KOPT-K1 (cell line): ENCODE measurements around the gene GDPGP1.
"Not testable (repeated sequence)": the region's sequence is repeated elsewhere in the genome, so short reads cannot be mapped to it uniquely, and the experiment has no call there.

Source experiments
- H3K27ac ChIP-seq: fragments of 200-600 bp; sonication (generic); 2 replicates; pipeline ENCODE4 v1.5.1; 2016; ENCODE audit warnings: antibody characterized with exemption, mild to moderate bottlenecking, low read depth, low read length; ENCODE audit not compliant: poor library complexity, severe bottlenecking
- H3K36me3 ChIP-seq: fragments of 200-600 bp; sonication (generic); 2 replicates; pipeline ENCODE4 v1.5.1; 2017; ENCODE audit warnings: antibody characterized with exemption, mild to moderate bottlenecking, low read length, moderate library complexity; ENCODE audit not compliant: insufficient read depth
- H3K9me3 ChIP-seq: fragments of 200-600 bp; sonication (generic); 2 replicates; pipeline ENCODE4 v1.5.1; 2017; ENCODE audit warnings: antibody characterized with exemption, low read length, mild to moderate bottlenecking; ENCODE audit not compliant: insufficient read depth, poor library complexity, severe bottlenecking

Gene GDPGP1

GRCh38 chr15:90234096-90234988 is at the start of gene GDPGP1:
Gene GDPGP1, plus strand, starts transcription at chr15:90234209. Its CDS starts 6,700 bp downstream, at chr15:90240909.
- peak within 1 kb of the TSS; percentile 66 for H3K27ac ChIP-seq
- H3K9me3 ChIP-seq = no peaks in the 10 kb centered on the region
- peaks cover 20% of the 10 kb centered on the region for H3K36me3 ChIP-seq

DNA sequence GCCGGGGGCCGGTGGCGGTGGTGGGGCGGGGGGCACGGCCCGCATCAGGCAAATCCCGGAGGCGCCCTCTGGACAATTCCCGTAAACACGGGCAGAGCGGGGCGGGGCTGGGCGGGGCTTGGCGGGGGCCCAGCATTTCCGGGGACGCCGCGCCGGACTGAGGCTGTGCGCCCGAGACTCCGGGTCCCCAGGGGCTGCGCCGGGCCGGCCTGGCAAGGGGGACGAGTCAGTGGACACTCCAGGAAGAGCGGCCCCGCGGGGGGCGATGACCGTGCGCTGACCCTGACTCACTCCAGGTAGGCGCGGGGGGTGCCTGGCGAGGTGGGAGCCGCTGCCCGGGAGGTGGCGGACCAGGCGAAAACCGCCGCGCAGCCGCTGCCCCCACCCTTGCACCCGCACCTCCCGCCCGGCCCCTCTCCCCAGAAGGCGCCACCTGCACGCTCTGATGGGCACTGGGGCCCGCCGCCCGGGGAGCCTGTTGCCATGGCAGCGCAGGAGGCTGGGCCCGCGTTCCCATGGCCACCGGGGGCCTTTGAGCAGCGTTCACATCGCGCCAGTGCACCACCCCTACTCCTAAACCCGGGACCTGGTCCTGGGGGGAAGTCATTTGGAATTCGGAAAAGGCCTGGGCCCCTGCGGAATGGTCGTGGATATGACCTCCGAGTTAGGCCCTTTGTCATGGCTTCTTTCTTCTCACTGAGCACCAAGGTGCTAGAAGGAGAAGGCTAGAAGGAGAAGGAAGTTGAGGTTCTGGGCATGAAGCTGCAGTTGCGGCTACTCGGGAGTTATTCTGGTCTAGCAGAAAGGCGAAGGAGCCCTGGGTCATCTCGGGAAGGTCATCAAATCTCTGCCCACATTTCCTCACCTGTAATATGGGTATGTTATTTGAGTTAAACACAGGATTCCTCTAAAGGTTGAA is 49.0 kb upstream of the GDPGP1 start:
- Histone ChIP-seq H3K27ac (no peak overlapping the region), H3K36me3 (no peaks in the 10 kb centered on the region), H3K9me3 (no peaks in the 10 kb centered on the region)

- no peaks in the 10 kb centered on the region for H3K36me3 ChIP-seq
- H3K9me3 ChIP-seq = no peaks in the 10 kb centered on the region
- H3K27ac ChIP-seq = no peak overlapping the region
Measured at GRCh38 chr15:90187257-90187868, 46.6 kb upstream of the GDPGP1 start.

DNA sequence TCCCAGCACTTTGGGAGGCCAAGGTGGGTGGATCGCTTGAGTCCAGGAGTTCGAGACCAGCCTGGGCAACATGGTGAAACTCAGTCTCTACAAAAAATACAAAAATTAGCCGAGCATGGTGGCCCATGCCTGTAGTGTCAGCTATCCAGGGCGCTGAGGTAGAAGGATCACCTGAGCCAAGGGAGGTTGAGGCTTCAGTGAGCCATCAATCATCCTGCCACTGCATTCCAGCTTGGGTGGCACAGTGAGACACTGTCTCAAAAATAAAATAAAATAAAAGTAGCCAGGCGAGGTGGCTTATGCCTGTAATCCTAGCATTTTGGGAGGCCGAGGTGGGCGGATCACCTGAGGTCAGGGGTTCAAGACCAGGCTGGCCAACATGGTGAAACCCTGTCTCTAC is 45.9 kb upstream of the GDPGP1 start:
- not testable (repeated sequence) for H3K27ac ChIP-seq, H3K36me3 ChIP-seq, H3K9me3 ChIP-seq

- no peaks in the 10 kb centered on the region for H3K9me3 ChIP-seq
- H3K36me3 ChIP-seq = no peaks in the 10 kb centered on the region
- H3K27ac ChIP-seq = no peak overlapping the region
Measured at GRCh38 chr15:90188914-90189748, 44.9 kb upstream of the GDPGP1 start.

DNA sequence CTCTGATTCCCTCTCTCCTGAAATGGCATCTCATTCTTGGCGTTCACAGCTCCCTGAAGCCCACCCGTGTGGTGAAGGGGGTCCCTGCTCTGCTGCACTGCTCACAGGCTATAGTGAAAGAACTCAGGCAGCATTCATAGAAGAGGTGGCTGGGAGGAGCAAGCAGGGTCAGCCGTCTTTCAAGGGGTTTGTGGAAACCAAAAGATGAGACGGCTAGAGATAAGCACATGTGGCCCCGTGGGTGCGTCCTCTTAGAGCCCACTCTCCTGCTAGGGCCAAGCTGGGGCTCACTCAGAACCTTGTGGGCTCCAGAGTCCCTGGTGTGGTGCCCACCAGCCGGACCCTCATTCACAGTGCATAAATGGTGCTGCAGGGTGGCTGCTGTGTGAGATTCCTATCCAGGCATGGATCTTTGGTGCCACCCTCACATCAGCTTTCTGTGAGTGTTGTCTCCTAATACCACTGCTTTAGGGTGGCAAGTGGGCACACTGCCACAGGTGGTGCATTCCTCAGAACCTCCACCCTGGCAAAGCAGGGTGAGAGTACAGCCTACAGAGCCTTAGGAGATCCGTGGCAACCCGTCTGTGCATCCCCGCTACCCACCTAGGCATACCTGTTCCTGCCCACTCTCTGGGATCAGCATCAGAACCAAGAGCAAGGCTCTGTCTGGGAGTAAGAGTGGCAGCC is 44.1 kb upstream of the GDPGP1 start:
- Histone ChIP-seq H3K27ac (peak overlapping the region; percentile 43), H3K9me3 (no peaks in the 10 kb centered on the region), H3K36me3 (no peaks in the 10 kb centered on the region)

- H3K36me3 ChIP-seq = no peaks in the 10 kb centered on the region
- H3K27ac ChIP-seq = peak overlapping the region; percentile 80
- no peaks in the 10 kb centered on the region for H3K9me3 ChIP-seq
Measured at GRCh38 chr15:90190606-90191343, 43.2 kb upstream of the GDPGP1 start.

- Histone ChIP-seq H3K9me3 (no peaks in the 10 kb centered on the region), H3K27ac (peak overlapping the region; percentile 80), H3K36me3 (no peaks in the 10 kb centered on the region)
Measured at GRCh38 chr15:90191344-90191687, 42.7 kb upstream of the GDPGP1 start.

DNA sequence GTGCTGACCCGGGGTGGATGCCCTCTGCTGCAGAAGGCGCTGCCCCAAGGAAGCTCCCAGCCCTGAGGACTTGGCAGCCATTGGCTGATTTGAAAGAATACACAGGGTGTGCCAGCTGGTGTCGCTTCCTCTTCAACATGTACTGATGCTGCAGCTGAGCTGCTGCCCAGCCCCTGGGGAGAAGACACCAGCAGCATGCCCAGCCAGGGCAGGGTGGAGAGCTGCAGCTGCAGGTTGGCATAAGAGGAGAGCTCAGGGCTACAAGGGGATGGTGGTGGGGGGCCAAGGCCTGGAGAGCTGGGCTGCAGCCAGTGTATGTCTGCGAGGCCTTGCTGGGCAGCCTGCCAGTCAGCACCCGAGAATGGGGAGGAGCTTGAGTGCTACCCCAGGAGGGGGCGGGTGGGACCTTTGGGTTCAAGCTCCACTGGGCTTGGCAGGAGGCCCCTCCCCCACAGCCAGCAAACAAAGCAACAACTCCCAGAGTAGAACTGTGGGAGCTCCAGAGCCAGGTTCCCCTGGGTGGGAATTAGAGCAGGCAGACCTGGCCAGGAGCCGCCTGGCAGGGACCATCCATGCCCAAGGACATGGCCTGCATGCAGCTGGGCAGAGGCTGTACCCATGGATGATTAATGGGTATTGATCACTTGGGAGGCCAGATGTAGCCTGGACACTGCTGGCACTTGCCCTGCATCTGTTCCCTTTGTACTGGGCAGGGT is 42.1 kb upstream of the GDPGP1 start:
- no peaks in the 10 kb centered on the region for H3K9me3 ChIP-seq
- no peaks in the 10 kb centered on the region for H3K36me3 ChIP-seq
- H3K27ac ChIP-seq = peak overlapping the region; percentile 80

GRCh38 chr15:90192961-90193786 is 40.8 kb upstream of the GDPGP1 start:
- no peaks in the 10 kb centered on the region for H3K9me3 ChIP-seq
- H3K36me3 ChIP-seq = no peaks in the 10 kb centered on the region
- H3K27ac ChIP-seq = peak overlapping the region; percentile 80

DNA sequence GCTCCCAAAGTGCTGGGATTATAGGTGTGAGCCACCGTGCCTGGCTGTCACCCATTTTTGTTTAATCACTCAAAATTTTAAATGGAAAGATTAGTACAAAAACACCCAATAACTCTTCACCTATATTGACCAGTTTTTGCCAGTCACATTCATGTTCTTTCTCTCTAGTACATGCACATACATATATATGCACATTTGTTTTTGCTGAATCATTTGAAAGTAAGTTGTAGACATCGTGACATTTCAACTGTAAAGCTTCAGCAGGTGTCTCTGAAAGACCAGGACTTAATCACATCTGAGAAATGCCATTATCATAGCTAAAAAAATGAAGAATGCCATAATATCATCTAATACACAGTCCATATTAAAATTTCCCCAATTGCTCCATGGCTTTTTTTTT is 39.4 kb upstream of the GDPGP1 start:
- no peak overlapping the region for H3K27ac ChIP-seq
- no peaks in the 10 kb centered on the region for H3K36me3 ChIP-seq
- no peaks in the 10 kb centered on the region for H3K9me3 ChIP-seq

GRCh38 chr15:90200534-90201129 is 33.4 kb upstream of the GDPGP1 start:
- Histone ChIP-seq H3K27ac (peak overlapping the region; percentile 71), H3K9me3 (no peaks in the 10 kb centered on the region), H3K36me3 (no peaks in the 10 kb centered on the region)
